HG02798 (cell line): Measurements from ENCODE around the gene GRIK1.

Experiments
- ATAC-seq: cut with Tn5 transposase; IDR thresholded peaks from one replicate; pipeline ENCODE4 v1.9.1; 2021; ENCODE audit warnings: mild to moderate bottlenecking; ENCODE audit not compliant: unreplicated experiment, poor library complexity

The GRIK1 gene

DNA sequence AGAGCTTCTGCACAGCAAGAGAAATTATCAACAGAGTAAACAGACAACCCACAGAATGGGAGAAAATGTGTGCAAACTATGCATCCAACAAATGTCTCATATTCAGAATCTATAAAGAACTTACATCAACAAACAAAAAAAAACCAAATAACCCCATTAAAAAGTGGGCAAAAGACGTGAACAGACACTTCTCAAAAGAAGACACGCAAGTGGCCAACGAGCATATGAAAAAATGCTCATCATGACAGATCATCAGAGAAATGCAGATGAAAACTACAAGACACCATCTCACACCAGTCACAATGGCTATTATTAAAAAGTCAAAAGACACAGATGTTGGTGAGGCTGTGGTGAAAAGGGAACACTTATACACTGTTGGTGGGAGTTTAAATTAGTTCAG is 257.0 kb downstream of the GRIK1 start:
- no peak for ATAC-seq

DNA sequence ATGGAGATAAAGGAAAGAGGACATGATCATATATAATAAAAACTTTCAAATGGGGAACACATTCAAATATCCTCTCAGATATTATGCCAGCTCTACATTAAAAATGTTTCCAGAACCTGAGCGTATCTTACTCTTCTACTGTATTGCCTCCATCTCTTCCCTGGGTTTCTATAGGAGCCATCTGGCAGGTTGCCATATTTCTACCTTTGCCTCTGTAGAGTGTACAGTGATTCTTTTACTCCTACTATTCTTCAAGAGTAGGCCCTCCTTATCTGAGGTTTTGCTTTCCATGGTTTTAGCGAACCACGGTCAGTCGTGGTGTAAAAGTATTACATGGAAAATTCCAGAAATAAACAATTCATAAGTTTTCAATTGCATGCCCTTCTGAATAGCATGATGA is 259.5 kb downstream of the GRIK1 start:
- ATAC-seq, result no peak

DNA sequence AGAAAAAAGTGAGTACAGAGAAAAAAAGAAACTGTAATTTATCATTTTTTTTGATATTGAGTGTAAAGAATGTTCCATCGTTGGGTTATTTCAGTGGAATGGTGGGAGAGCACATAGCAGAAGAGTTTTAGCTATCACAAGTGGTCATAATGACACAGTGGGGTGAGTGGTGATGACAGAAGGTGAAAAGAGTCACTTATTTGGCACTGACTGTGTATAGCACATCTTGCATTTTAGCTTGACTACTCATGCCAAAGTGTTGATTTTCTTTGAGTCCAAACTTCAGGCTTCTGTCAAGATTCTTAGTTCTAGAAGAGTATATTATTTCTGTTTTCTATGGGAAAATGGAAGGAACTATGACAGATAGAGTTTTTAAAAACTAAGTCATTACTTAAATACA is 261.2 kb downstream of the GRIK1 start:
- no peak for ATAC-seq

DNA sequence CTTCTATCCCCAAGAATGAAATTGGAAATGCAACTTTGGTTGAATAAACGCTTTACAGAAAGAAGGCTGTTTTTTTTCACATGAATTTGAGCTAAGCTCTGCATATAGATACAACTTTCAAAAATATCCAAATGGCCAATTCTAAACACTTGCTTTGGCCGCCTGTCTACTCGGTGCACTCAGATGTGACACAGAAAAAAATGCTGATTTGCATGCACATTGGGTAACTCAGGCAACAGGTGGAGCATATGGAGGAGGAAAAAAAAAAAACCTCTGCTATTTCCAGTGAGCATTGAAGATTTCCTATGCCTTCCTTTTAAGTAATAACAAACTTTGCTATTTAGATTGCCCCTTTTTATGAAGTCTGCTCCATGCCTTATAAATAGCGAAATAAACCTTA is 262.5 kb downstream of the GRIK1 start:
- no peak for ATAC-seq

DNA sequence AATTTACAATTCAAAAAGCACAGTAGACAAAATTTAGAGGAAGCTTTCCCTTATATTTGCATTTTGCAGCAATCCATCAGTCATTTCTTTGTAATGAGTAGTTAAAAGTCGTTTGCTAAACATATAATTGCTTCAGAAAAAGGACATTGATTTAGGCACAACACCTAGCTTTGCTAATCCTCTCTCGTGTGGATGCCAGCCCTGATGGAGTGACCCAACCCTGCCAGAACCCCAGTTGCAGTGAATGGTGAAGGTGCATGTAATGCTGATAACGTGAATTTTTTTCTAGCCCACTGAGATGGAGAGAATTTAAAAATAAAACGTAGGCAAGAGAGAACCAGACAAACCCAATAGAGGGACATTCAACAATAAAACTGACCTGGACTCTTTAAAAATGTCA is 263.4 kb downstream of the GRIK1 start:
- ATAC-seq, result no peak

GRCh38 chr21:29675451-29675850 is 264.3 kb downstream of the GRIK1 start:
- no peak for ATAC-seq

GRCh38 chr21:29674343-29674742 is 265.5 kb downstream of the GRIK1 start:
- no peak for ATAC-seq

DNA sequence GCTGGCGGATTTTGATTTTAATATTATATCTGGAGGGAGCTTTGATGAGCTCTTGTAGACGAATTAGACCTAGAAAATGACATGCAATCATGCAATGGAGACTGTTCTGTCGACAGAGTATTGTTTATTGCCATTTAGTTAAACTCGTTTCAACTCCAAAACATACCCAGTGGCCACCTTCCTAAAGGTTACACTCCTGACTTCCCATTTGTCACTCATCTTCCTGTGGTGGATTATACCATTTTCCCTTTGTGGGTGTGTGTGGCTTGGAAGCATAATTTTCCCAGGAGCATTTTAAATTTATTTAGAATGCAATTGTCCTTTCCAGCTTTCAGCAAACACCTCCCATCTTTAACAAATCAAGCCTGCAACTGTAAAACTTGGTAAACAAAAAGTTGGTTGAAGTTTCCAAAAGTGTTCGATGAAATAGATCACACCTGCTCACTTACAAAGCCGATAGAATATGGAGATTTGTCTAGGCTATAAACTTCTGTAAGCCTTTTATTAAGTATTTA is 266.6 kb downstream of the GRIK1 start:
- ATAC-seq, result no peak

GRCh38 chr21:29671728-29672127 is 268.1 kb downstream of the GRIK1 start:
- no peak for ATAC-seq

DNA sequence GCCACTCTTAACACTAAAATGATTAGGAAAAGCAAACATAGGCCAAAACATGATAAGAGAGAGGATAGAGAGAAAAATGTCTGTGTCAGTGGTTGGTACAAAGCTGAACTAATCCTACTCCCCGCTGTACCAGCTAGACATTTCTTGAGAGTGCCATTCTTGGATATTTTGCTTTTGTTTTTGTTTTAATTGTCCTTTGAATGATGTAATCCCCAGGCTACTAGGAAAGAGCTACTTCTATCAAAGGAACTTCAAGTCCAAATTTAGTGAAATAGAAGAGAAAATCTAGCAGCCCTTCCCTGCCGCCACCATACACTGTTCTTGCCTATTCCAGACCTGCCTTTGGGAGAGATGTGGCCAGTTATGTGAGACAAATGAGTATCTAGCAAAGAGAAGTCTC is 269.6 kb downstream of the GRIK1 start:
- ATAC-seq, result no peak

GRCh38 chr21:29669416-29669815 is 270.4 kb downstream of the GRIK1 start:
- ATAC-seq, result no peak

DNA sequence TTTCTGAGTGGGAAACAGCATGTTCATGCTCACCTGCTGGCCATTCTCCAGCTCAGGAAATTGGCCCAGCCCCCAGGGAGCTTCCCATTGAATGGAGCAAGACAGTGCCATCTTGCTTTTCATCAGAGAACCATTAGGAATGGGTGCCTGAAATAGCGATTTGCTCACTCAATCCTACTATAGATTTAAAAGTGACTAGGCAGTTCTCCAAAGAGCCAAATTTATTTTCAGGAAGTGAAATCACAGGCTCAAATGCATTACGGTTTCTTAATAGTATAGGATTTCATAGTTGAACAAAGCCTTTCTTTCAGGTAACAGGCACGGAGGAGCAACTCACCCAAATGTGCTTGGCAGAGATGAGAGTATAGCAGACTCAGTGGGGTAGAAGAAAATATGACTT is 272.1 kb downstream of the GRIK1 start:
- ATAC-seq, result no peak

DNA sequence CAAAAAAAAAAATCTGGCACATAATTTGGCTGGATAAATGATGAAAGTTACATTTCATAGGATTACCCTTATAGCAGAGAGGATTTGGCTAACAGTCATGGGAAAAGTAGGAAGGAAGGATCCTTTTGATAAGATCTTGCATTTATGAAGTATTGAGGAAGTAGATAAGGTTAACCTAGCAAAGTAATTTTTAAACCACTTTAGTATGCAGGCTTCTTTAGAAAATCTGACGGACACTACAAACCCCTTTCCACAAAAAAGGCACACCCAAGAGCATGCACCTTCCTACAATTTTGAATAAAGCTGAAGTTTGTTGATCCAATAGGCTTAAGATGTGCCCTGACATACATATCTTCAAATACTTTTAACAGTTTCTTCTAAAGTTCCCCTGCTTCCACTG is 275.2 kb downstream of the GRIK1 start:
- no peak for ATAC-seq

DNA sequence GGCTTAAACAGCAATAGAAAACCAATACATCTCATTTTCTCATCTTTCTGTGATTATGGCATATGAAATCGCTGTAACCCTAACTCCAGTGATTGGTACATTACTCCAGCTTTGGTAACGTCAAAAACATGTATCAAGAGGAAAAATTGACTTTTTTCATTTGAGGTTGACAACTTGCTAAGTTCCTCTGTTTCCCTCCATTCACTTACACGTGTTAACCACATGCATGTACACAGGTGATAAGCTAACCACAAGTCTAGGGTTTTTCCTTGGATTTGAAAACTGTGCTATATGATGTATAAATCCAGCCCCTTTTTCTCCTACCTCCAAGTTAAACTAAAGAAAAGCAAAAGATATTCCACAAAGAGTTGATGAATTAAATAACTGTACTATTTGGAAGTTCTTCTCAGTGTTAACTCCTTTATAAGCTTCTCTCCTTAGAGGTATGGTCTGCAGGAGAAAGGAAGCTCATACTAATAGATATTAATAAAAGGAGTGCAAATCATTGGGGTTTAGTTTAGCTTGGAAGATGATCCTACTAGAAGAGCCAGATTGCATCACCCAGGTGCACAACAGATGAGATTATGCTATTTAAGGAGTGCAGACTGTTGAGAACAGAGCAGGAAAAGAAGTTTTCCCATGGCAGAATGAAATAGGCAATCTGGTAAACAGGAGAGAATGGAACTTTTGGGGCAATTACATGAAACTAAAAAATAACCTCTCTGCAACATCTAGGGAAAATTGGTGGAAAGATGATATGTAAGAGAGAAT is 277.9 kb downstream of the GRIK1 start:
- no peak for ATAC-seq

GRCh38 chr21:29660047-29660720 is 279.6 kb downstream of the GRIK1 start:
- ATAC-seq, result no peak

GRCh38 chr21:29658934-29659203 is 280.9 kb downstream of the GRIK1 start:
- no peak for ATAC-seq

DNA sequence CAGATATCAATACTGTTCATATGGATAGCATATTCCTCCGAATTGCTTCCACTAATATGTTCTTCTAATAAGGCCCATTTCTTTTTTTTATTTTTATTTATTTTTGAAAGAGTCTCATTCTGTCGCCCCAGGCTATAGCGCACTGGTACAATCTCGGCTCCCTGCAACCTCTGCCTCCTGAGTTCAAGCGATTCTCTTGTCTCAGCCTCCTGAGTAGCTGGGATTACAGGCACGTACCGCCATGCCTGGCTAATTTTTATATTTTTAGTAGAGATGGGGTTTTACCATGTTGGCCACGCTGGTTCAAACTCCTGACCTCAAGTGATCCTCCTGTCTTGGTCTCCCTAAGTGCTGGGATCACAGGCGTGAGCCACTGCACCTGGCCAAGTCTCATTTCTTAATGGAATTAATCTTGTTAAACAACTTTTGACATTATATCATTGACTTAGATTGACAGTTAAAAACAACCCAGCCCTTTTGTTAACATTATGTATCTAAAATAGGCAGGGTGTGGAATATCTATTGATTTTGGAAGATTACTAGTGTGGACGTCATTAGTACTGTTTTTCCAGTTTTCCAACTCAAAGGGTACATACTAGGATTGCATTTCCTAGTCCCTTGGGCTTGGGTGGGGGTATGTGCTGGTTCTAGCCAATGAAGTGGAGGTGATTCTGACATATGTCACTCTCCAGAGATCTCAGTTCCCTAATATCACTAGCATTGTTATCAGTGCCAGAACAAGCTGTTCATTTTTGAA is 281.4 kb downstream of the GRIK1 start:
- ATAC-seq, result no peak

- no peak for ATAC-seq
Measured at GRCh38 chr21:29657240-29657989, 282.4 kb downstream of the GRIK1 start.

GRCh38 chr21:29656504-29657239 is 283.1 kb downstream of the GRIK1 start:
- no peak for ATAC-seq

GRCh38 chr21:29655577-29655976 is 284.2 kb downstream of the GRIK1 start:
- ATAC-seq, result no peak
